Activated CD4-positive, alpha-beta T cell treated with anti-CD3 and anti-CD28 coated beads, Interleukin-2, Interleukin-6, amounts not matched to agents 100 ng/mL and 50 ng/mL, durations not matched to agents 16 hours and 8 hours (primary cell): Measurements from ENCODE around the gene KIF2A.

Experiments
- DNase-seq: peaks from one replicate; pipeline ENCODE4 v3.0.0-alpha.2; 2020

Gene KIF2A

GRCh38 chr5:62386824-62387223 lies 80.8 kb downstream of the KIF2A start:
- no peak for DNase-seq

GRCh38 chr5:62395210-62395950 lies 89.4 kb downstream of the KIF2A start:
- no peak for DNase-seq

- DNase-seq: peak; percentile 98
Observed at GRCh38 chr5:62403411-62404250, 97.6 kb downstream of the KIF2A start, which contains the start of gene DIMT1. TSS of gene DIMT1 (minus strand) at chr5:62403905. CDS start at chr5:62403772, 133 bp downstream.

- peak; percentile 99 for DNase-seq
Observed at GRCh38 chr5:62412549-62413329, 106.7 kb downstream of the KIF2A start, which contains the start of gene IPO11. TSS of gene IPO11 (plus strand) at chr5:62412763. CDS start at chr5:62437280, 24,517 bp downstream.

GRCh38 chr5:62413711-62414110 lies 107.7 kb downstream of the KIF2A start:
- DNase-seq: no peak

- no peak for DNase-seq
Observed at GRCh38 chr5:62418462-62419076, 112.6 kb downstream of the KIF2A start.

- no peak for DNase-seq
Observed at GRCh38 chr5:62419609-62420008, 113.6 kb downstream of the KIF2A start.

- no peak for DNase-seq
Observed at GRCh38 chr5:62421414-62421813, 115.4 kb downstream of the KIF2A start.

GRCh38 chr5:62424763-62425162 lies 118.8 kb downstream of the KIF2A start:
- no peak for DNase-seq

GRCh38 chr5:62431735-62432620 lies 126.0 kb downstream of the KIF2A start:
- peak; percentile 6 for DNase-seq

- DNase-seq: no peak
Observed at GRCh38 chr5:62432621-62433064, 126.6 kb downstream of the KIF2A start.
